ENCODE measurements around the gene GCGR. TPM values are rescaled to one million over a fixed set of nuclear protein-coding genes. Genes with fewer than 3 reads are reported as not detected.

Gene GCGR
- total RNA-seq, 4 donors from 2014 or later, result not detected

DNA sequence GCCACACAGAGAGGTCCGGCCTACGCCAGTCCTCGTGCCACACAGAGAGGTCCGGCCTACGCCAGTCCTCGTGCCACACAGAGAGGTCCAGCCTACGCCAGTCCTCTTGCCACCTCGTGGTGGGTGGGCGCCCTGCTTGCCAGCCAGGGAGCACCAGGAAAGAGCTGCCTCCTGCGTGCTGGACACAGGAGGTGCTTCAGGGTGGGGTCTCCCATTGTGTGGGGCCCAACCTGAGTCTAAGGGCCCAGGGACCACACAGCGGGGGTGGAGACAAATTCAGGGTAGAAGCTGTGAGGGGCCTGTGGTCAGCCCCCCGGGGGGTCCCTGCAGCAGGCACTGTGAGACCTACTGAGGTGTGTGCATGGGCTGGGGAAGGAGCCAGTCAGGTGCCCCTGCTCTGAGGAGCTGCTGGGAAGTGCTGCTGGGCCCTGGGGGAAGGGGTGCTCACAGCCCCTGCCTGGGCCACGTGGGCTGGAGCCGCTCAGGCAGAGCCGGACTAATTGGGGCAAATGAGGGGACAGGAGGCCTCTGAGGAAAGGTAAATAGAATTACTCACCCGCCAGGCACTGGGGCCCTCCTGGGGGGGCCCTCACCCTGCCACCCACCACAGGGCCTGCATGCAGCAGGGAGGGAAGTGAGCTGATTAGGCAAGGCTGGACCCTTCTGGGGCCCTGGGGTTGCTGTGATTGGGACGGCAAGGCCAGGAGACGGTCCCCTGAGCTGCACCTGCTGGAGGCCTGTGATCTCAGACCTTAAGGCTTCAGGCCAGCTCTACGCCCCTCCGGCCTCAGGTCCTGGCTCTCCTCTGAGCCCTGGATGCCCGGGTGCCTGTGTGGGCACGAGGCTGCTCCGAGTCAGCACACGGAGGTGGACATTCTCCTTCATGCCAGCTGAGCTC lies 11.0 kb downstream of the GCGR start:
- Histone ChIP-seq H3K27ac (no peak overlapping the region), H3K27me3 (no peaks in the 10 kb centered on the region), H3K36me3 (no peaks in the 10 kb centered on the region), H3K4me3 (no peak overlapping the region), H3K9me3 (no peaks in the 10 kb centered on the region), H3K4me1 (no peaks in the 10 kb centered on the region)
- DNase-seq, result no peak
- TF ChIP-seq, protein P1, sequence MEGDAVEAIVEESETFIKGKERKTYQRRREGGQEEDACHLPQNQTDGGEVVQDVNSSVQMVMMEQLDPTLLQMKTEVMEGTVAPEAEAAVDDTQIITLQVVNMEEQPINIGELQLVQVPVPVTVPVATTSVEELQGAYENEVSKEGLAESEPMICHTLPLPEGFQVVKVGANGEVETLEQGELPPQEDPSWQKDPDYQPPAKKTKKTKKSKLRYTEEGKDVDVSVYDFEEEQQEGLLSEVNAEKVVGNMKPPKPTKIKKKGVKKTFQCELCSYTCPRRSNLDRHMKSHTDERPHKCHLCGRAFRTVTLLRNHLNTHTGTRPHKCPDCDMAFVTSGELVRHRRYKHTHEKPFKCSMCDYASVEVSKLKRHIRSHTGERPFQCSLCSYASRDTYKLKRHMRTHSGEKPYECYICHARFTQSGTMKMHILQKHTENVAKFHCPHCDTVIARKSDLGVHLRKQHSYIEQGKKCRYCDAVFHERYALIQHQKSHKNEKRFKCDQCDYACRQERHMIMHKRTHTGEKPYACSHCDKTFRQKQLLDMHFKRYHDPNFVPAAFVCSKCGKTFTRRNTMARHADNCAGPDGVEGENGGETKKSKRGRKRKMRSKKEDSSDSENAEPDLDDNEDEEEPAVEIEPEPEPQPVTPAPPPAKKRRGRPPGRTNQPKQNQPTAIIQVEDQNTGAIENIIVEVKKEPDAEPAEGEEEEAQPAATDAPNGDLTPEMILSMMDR (IDR thresholded peaks at IDR 0.05), result no peak
- no peak for TF ChIP-seq POLR2A (IDR thresholded peaks at IDR 0.05)
- intact Hi-C loops (cut with DNase I; ENCODE audit: low total_unique reads), result no loop called here

DNA sequence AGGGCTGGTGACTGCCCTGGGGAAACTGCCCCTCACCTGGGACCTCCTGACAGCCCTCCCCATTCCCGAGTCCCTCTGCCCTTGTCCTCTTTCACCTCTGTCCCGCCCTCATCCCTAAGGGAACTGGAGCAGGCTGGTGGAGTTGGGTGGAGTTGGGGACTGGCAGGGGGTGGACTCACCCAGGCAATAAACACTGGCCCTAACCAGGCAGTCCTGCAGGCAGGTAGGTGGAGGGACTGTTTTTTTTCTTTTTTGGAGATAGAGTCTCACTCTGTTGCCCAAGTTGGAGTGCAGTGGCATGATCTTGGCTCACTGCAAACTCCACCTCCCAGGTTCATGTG lies 11.7 kb downstream of the GCGR start:
- no peak for TF ChIP-seq POLR2A (IDR thresholded peaks at IDR 0.05)
- TF ChIP-seq, protein P1 (IDR thresholded peaks at IDR 0.05), result no peak
- no peak for DNase-seq
- Histone ChIP-seq H3K27ac (no peak overlapping the region), H3K36me3 (no peaks in the 10 kb centered on the region), H3K27me3 (no peaks in the 10 kb centered on the region), H3K4me1 (no peaks in the 10 kb centered on the region), H3K9me3 (no peaks in the 10 kb centered on the region), H3K4me3 (no peak overlapping the region)
- intact Hi-C loops (cut with DNase I; ENCODE audit: low total_unique reads), result no loop called here

DNA sequence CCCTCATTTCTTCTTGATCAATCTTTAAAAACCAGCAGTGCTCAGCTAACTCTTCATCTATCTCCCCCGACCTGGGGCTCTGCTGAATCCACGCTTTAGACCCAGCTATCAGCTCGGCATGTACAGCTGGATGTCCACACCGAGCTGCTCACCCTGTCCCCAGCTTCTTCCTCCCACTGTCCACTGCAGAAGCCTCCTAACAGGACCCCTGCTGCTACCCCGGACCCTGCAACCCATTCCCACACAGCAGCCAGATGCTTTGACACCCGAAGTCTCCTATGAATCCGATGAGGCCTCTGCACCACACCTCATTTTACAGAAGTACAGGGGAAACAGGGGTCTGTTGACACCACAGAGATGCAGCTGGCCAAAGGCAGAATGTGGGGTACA lies 13.8 kb downstream of the GCGR start:
- Histone ChIP-seq H3K9me3 (no peaks in the 10 kb centered on the region), H3K36me3 (no peaks in the 10 kb centered on the region), H3K4me1 (no peaks in the 10 kb centered on the region), H3K4me3 (no peak overlapping the region), H3K27ac (no peak overlapping the region), H3K27me3 (no peaks in the 10 kb centered on the region)
- TF ChIP-seq, protein P1 (IDR thresholded peaks at IDR 0.05), result no peak
- intact Hi-C loops (cut with DNase I; ENCODE audit: low total_unique reads), result no loop called here
- no peak for DNase-seq

DNA sequence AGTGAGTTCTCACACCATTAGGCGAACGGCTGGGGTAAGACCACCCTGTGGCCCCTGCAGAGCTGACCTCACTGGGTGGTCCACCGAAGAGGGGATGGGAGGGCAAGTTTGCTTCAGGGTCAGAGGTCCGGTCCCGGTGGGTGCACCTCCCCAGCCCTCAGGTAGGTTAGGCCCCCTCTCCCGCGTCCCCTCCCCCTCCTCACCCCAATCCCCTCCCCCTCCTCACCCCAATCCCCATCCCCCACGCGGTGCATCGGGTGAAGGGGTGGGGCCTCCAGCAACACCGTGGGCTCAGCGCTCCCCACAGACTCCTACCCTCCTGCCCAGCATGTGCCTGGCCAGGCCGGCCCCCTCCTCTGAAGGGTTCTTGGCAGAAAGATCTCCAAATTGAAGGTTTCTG lies 15.8 kb downstream of the GCGR start:
- TF ChIP-seq, protein P1 (IDR thresholded peaks at IDR 0.05), result no peak
- no peak for TF ChIP-seq POLR2A (IDR thresholded peaks at IDR 0.05)
- no peaks in the 10 kb centered on the region for H3K27me3 ChIP-seq
- DNase-seq, result no peak
- H3K27ac ChIP-seq, result no peak overlapping the region
- no peaks in the 10 kb centered on the region for H3K36me3 ChIP-seq
- H3K4me3 ChIP-seq, result no peak overlapping the region
- intact Hi-C loops (cut with DNase I; ENCODE audit: low total_unique reads), result no loop called here
- H3K4me1 ChIP-seq, result no peaks in the 10 kb centered on the region
- H3K9me3 ChIP-seq, result no peaks in the 10 kb centered on the region

DNA sequence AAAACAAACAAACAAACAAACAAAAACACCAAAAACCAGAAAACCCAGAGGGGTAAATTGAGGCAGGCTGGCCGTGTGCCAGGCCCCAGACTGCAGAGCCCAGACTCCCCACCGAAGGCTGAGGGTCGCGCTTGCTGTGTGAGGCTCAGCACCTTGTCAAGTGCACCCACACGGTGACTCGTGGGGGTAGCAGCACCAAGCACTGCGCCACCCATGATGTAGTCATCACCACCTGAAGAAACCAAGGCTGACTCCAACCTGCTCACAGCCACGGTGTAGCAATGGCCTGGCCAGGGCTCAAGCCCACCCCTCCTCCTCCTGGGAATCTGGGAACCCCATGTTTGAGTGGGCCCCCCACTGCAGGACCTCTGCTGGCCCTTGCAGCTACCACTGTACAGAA lies 17.2 kb downstream of the GCGR start:
- no peak overlapping the region for H3K4me3 ChIP-seq
- no peak for DNase-seq
- no peaks in the 10 kb centered on the region for H3K27me3 ChIP-seq
- H3K9me3 ChIP-seq, result no peaks in the 10 kb centered on the region
- H3K4me1 ChIP-seq, result no peaks in the 10 kb centered on the region
- intact Hi-C loops (cut with DNase I; ENCODE audit: low total_unique reads), result no loop called here
- no peaks in the 10 kb centered on the region for H3K36me3 ChIP-seq
- TF ChIP-seq, protein P1 (IDR thresholded peaks at IDR 0.05), result no peak
- TF ChIP-seq POLR2A (IDR thresholded peaks at IDR 0.05), result no peak
- no peak overlapping the region for H3K27ac ChIP-seq

Data from uterus (tissue), 4 donors.